CD4-positive, alpha-beta T cell treated with Interleukin-21 for 1 hour (primary cell): ENCODE measurements around the gene HMG20A.
"Not testable (repeated sequence)": the region's sequence is repeated elsewhere in the genome, so short reads cannot be mapped to it uniquely, and the experiment has no call there.

Experiments
- DNase-seq: peaks from one replicate; pipeline ENCODE4 v3.0.0-alpha.2; 2020

HMG20A gene

DNA sequence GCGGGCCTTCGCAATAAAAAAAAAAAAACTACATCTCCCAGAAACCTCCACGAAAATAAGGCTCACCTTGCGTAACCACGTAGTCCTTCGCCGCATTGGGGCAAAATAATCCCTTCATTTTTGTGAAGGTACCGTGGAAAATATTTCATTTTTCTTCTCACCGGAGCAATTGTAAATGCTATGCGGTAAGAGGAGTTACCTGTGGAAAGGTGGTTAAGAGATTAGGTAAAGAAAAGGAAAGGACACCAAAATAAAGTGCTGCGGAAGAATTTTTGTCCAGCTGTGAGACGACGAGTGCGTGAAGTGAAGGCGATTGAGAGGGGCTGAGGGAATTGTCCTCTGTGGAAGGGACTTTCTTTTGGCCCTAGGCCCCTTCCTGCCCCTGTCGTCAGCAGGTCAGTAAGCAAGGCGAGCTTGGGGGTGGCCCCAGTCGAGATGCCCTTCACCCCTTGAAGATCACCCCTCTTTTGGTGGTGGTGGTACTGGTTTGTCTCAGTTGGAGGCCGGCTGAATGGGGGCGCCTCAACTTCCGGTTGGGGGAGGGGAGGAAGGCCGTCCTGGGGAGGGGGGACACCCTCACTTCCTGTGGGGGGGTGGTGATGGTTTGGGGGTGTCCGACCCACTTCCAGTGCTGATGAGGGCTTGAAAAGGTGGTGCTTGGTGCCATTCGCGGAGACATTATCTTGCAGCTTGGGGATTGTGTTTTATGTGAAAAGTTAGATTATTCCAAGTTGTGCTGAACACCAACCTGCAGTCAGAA is at the start of gene HMG20A:
Gene HMG20A, plus strand, starts transcription at position 279 of the 760 bp plus-strand sequence. CDS start 37,520 bp downstream, outside the sequence.
- peak; percentile 74 for DNase-seq

DNA sequence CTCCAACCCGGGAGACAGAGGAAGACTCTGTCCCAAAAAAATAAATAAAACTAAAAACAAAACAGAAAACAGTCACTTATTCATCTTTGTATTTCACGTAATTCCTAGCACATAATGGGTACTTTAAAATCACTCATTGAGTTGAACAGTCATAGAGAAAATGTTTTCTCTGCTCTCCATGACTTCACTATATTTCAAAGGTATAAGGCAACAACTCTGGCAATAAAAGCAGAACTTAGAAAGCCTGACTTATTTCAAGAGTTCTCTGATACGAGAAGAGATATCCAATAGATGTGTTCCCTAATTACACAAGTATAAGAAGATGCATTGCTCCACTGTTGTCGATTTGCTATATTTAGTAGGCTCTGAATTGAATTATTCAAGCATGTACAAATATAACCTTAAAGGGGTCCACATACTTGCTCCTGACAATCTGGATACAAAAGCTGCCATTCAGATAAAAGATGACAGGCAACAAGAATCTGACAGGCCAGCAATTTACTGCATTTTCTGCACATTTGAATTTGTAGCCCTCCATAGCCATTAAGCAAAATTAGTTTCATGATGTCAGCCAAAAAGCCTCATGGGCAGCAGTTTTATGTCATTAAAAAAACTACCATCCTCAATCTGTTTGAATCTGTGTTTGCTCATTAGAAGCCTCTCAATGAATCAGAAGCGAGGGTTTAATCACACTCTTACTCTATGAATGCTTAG is 48.7 kb upstream of the HMG20A start:
- DNase-seq, result no peak

DNA sequence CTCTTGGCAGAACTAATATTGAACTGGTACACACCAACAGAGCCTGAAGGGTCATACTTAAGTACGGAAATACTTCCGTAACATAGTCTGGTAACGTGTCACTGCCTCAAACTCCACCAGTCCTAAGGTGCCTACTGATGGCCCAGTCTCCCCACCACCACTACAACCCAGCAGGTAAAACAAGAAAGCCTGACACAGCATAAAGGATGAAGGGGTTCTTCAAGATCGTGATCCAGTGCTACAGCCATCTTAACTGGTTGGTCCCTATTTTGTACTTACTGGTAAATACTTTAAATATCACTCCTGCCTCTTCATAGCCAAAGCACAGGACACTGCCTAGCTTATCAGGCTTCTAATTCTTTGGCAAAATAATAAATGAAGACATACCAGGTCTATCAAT is 47.2 kb upstream of the HMG20A start:
- no peak for DNase-seq

DNA sequence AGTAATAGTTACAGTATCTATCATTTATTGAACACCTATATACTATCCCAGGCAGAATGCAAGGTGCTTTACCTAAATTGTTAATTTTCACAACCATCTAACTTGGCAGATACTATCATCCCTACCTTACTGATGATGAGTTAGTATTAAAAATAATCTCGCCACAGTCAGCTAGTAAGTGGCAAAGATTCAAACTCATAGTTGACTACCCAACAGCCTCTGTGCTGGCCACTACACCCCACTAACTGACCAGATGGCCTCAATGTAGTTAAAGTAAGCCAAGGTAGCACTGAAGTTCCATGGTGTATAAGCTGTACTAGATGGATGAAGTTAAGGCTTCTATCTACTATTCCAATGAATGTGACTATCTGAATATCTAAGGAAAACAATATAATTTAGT is 45.6 kb upstream of the HMG20A start:
- DNase-seq, result no peak

DNA sequence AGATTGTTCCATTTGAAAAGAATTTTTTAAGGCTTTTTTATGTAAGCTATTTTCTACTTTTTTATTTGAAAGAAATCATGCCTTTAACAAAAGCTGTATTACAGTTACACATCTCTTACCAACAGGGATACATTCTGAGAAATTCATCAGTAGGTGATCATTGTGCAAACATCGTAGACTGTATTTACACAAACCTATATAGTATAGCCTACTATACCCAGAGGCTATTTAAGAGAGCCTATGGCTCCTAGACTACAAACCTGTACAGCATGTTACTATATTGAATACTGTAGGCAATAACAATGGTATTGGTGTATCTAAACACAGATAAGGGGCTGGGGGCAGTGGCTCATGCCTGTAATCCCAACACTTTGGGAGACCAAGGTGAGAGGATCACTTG is 43.9 kb upstream of the HMG20A start:
- no peak for DNase-seq

DNA sequence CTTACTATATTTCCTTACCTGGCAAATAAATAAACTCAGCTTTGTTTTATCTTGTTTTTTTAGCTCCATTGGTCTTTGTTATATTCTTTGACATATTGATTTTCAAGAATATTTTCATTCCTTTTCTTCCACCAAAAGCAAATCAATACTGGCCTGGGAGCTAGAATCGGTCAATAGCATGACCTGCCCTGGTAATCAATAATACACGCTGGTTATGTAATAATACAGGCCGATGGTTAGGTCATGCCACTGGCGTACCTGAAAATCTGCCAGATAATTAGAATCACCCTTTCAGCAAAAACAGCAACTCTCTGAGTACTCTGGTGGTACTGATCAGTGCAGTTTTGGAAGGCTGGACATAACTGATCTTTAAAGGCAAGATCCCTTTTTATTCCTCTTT is 40.7 kb upstream of the HMG20A start:
- no peak for DNase-seq

DNA sequence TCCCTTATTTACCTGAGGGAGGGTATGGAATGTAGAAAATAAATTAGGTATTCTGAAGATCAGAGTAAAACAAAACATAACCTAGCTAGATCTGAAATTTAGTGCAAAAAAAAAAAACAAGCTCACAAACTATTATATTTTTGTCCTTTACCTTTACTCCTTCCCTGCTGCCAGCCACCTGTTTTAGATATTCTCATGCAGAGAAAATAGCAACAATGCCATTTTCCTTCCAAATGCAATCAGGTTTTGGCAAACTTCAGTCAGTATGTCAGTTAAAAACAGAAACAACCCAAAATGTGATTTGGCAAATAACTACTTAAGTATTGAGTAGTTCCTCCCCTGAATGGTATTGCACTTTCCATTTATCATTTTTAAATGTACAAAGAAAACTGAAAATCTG is 36.6 kb upstream of the HMG20A start:
- no peak for DNase-seq

DNA sequence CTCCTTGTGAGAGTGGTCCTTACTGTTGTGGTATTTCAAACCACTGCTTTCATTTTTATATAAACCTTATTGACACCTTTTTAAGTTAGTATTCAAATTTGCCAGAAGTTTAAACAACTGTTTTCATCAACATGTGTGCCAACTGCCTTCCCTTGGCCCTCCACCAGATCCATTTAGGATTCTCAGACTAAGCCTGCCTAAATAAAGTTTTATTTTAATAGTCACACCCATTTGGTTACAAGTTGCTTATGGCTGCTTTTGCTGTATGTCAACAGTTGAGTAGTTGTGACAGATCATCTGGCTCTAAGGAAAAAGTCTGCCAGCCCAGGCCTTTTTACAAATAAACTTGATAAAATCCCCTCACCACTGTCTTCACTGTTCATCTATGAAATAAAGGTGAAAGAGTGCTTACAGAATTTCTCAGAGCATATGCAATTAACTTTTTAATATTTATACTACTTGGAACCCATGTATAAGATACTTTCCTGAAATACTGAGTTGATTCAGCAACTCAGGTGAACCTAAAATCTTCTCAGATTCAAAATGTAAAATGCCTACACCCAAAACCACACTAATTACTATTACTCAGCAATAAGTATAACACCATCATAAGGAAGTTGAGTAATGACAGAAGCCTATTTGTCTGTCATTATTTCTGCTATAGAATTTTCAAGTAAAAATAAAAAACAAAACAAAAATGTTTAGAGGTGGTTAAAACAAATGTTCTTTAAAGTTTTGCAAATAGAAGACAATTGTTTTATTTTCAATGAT is 35.9 kb upstream of the HMG20A start:
- DNase-seq, result no peak

DNA sequence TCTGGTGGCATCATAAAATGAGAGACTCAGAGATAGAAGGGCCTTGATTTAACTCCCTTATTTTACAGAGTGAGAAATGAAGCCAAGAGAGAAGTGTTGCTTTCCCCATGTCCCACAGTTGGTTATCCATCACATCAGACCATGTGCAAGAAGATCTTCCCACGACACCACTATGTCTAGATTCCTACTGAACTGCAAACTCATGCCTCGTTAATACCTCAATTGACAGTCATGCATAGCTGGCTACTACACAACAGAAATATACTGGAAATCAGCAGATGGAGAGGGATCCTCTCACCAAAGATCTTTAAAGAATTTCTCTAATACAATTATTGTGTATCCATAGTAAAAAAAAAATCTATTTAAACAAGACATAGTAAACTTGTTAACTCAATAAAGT is 34.1 kb upstream of the HMG20A start:
- DNase-seq, result no peak

DNA sequence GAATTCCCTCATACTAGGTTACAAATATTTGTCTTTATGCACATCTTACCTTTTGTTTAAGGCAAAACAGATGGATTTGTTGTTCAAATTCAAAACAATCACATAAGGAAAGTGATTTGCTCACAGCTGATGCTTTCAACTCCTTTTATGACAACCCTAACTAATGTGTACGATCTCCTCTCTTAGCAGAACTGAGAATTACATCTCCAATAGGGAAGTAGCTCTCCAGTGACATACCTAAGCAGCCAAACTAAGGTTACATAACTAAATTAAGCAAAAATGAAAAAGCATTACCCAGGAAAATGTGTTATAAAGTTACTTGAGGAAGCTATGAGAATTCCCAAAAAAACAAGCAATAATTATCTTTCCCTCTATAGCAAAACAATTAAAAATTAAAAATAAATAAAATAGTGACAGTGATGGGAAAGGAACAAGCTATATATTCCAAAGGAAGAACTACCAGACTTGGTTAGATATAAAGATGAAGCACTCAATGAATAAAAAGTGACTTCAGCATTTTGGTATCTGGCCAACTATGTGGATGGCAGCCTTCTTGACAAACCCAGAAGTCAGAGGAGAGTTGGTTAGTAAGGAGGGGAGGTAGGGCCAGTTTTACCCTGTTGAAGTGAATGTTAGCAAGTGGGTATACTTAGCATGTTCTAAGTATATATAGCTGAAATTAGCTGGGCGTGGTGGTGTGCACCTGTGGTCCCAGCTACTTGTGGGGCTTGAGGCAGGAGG is 33.2 kb upstream of the HMG20A start:
- DNase-seq, result no peak

DNA sequence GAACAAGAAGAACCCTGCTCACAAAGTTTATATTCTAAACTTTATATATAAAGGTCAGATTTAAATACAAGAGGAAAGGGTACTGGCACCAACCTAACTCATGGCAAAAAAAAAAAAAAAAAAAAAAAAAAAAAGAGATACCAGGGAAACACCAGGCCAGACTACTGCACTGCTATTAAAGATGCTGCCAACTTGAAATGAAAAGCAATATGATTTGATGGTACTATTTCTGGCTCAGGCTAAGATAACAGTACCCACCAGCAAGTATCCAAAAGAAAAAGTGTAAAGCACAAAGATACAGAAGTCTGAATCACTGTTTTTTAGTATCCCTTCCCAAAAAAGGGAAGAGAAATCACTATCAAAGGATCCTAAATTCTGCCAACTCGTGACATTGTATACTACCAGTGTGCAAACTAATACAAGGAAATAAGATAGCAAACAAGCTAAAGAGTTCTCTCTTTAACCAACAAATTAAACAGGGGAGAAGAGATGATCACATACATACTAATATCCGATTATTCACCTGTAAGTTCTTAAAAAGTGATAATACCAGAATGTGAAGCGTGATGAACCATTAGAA is 29.2 kb upstream of the HMG20A start:
- no peak for DNase-seq

DNA sequence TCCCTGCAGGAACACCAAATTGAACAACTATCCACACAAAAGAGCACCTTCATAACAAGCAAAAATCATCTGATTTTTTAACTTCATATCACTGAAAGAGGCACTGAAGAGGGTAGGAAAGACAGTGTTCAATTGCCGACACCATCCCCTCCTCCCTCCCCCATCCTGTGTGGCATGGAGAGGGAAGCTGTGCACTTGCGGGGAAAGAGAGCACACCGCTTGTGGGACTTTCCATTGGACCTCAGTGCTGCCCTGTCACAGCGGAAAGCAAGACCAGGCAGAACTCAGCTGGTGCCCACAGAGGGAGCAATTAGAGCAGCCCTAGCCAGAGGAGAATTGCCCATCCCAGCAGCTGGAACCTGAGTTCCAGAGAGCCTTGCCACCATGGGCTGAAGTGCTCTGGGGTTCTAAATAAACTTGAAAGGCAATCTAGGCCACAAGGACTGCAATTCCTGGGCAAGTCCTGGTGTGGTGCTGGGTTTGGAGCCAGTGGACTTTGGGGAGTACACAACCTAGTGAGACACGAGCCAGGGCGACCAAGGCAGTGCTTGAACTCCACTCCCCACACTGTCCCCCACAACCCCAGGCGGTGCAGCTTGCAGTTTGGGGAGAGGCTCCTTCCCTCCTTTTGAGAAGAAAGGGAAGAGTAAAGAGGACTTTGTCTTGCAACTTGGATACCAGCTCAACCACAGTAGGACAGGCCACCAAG is 27.8 kb upstream of the HMG20A start:
- no peak for DNase-seq

DNA sequence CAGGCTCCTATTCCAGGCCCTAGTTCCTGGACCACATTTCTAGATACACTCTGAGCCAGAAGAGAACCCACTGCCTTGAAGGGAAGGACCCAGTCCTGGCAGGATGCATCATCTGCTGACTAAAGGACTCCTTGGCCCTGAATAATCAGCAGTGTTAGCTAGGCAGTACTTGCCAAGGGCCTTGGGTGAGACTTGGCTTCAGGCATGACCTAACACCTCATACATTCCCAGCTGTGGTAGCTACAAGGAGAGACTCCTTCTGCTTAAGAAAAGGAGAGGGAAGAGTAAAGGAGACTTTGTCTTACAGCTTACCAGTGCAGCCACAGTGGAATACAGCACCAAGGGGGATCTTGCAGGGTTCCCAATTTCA is 27.2 kb upstream of the HMG20A start:
- DNase-seq, result no peak

DNA sequence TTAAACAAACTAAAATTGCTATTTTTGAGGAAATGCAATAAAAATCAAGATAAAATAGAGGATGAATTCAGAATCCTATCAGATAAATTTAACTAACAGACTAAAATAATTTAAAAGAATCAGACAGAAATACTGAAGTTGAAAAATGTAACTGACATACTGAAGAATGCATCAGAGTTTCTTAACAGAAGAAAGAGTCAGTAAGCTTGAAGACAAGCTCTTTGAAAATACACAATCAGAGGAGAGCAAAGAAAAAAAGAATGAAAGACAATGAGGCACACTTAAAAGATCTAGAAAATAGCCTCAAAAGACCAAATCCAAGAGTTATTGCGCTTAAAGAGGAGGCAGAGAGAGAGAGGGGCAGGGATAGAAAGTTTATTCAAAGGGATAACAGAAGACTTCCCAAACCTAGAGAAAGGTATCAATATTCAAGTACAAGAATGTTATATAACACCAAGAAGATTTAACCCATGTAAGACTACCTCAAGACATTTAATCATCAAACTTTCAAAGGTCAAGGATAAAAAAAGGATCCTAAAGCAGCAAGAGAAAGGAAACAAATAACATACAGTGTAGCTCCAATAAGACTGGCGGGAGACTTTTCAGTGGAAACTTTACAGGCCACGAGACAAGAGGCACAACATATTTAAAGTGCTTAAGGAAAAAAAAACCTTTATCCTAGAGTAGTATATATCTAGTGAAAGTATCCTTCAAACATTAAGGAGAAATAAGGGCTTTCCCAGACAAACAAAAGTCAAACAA is 25.5 kb upstream of the HMG20A start:
- DNase-seq, result no peak

DNA sequence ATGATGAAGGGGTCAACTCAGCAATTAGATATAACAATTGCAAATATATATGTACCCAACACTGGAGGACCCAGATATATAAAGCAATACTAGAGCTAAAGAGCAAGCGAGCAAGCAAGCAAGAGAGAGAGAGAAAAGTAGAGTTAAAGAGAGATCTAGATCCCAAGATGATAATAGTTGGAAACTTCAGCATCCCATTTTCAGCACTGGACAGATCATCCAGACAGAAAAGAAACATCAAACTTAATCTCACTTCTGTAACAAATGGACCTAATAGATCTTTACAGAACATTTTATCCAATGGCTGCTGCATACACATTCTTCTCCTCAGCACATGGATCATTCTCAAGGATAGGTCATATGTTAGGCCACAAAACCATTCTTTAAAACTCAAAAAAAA is 24.0 kb upstream of the HMG20A start:
- DNase-seq, result no peak

DNA sequence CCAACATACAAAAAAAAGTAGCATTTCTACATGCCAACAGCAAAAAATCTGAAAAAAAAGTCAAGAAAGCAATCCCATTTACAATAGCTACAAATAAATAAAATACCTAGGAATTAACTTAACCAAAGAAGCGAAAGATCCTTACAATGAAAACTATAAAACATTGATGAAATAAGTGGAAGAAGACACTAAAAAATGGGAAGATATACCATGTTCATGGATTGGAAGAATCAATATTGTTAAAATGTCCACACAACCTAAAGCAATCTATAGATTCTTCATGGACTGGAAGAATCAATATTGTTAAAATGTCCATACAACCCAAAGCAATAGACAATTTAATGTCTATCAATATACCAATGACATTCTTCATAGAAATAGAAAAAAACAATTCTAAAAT is 21.8 kb upstream of the HMG20A start:
- no peak for DNase-seq

DNA sequence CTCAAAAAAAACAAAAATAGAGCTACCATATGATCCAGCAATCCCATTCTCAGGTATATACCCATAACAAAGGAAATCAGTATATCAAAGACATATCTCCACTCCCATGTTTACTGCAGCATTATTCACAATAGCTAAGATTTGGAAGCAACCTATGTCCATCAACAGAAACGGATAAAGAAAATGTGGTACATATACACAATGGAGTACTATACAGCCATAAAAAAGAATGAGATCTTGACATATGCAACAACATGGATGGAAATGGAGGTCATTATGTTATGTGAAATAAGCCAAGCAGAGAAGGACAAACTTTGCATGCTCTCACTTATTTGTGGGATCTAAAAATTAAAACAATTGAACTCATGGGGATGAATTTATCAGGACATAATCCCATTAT is 20.4 kb upstream of the HMG20A start:
- DNase-seq, result no peak

DNA sequence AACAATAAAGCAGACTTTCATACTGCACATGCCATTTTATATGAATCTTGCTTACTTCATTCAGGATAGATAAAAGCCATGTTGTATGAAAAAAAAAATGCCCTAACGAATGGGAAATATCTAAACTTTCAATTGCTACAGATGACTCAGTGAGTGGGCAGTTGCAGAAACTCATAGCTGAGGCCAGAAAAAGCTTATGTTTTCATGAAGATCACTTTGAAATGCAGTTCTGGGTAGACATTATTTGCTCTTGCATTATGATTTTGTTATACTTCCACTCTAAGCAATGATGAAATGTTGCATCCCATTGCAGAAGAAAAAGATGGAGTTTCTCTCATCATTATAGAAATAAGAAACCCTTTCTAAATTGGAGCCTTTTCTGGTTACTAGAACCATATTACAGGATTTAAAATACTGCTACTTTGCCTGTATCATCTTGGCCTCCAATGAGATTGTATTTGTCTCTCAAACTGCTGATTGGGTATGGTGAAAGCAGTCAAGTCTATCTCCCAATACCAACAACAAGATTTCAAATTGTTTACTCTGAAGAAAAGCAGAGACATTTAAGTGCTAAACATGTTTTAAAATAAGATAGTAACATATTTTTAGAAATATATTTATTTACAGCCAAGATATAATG is 17.8 kb upstream of the HMG20A start:
- no peak for DNase-seq

DNA sequence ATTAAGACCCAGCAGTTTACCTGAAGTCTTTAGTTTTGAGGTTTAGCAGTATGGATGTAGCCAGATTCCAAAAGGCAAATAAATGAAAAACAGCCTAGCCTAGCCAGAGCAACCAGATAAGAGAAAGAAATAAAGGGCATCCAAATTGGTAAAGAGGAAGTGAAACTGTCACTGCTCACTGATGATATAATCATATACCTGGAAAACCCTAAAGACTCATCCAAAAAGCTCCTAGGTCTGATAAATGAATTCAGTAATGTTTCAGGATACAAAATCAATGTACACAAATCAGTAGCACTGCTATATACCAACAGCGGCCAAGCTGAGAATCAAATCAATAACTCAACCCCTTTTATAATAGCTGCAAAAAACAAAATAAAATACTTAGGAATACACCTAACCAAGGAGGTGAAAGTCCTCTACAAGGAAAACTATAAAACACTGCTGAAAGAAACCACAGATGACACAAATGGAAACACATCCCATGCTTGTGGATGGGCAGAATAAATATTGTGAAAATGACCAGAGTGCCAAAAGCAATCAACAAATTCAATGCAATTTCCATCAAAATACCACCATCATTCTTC is 14.4 kb upstream of the HMG20A start:
- not testable (repeated sequence) for DNase-seq

DNA sequence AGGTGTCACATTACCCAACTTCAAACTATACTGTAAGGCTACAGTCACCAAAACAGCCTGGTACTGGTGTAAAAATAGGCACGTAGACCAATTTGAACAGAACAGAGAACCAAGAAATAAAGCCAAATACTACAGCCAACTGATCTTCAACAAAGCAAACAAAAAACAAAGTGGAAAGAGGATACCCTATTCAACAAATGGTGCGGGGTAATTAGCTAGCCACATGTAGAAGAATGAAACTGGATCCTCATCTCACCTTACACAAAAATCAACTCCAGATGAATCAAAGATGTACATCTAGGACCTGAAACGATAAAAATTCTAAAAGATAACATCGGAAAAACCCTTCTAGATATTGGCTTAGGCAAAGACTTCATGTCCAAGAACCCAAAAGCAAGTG is 13.8 kb upstream of the HMG20A start:
- DNase-seq, result no peak
